ENCODE measurements around the gene ANXA2. TPM values are rescaled to one million over a fixed set of nuclear protein-coding genes. Genes with fewer than 3 reads are reported as not detected.

The ANXA2 gene
- total RNA-seq (2014; rRNA removed; shearing (Covaris generic); ENCODE audit: low replicate concordance) = 3,725 and 3,998 TPM in 2 replicates

GRCh38 chr15:60397772-60398445 is at the start of gene ANXA2:
Gene ANXA2, minus strand, starts transcription at chr15:60397986. Its CDS starts 11,911 bp downstream, at chr15:60386075.
- peak; percentile 83 for DNase-seq (ENCODE audit: low read depth)
- in situ Hi-C loops (cut with HindIII; ENCODE audit: low pct_unique_long_range_greater_than_20kb, low sequenced_read_pairs) = no loop called here

GRCh38 chr15:60444289-60444912 is 46.6 kb upstream of the ANXA2 start:
- peak; percentile 34 for DNase-seq (ENCODE audit: low read depth)
- in situ Hi-C loops (cut with HindIII; ENCODE audit: low pct_unique_long_range_greater_than_20kb, low sequenced_read_pairs) = no loop called here

- DNase-seq (ENCODE audit: low read depth) = no peak
- in situ Hi-C loops (cut with HindIII; ENCODE audit: low pct_unique_long_range_greater_than_20kb, low sequenced_read_pairs) = no loop called here
Measured at GRCh38 chr15:60442763-60443162, 45.0 kb upstream of the ANXA2 start.

GRCh38 chr15:60442031-60442650 is 44.4 kb upstream of the ANXA2 start:
- DNase-seq (ENCODE audit: low read depth) = no peak
- in situ Hi-C loops (cut with HindIII; ENCODE audit: low pct_unique_long_range_greater_than_20kb, low sequenced_read_pairs) = no loop called here

GRCh38 chr15:60441331-60441730 is 43.5 kb upstream of the ANXA2 start:
- no peak for DNase-seq (ENCODE audit: low read depth)
- in situ Hi-C loops (cut with HindIII; ENCODE audit: low pct_unique_long_range_greater_than_20kb, low sequenced_read_pairs) = no loop called here

- DNase-seq (ENCODE audit: low read depth) = no peak
- in situ Hi-C loops (cut with HindIII; ENCODE audit: low pct_unique_long_range_greater_than_20kb, low sequenced_read_pairs) = no loop called here
Measured at GRCh38 chr15:60438646-60439045, 40.9 kb upstream of the ANXA2 start.

GRCh38 chr15:60428935-60429334 is 31.1 kb upstream of the ANXA2 start:
- in situ Hi-C loops (cut with HindIII; ENCODE audit: low pct_unique_long_range_greater_than_20kb, low sequenced_read_pairs) = no loop called here

GRCh38 chr15:60426870-60427508 is 29.2 kb upstream of the ANXA2 start:
- in situ Hi-C loops (cut with HindIII; ENCODE audit: low pct_unique_long_range_greater_than_20kb, low sequenced_read_pairs) = no loop called here
- DNase-seq (ENCODE audit: low read depth) = no peak

More at GRCh38 chr15:60428935-60429334, 31.1 kb upstream of the ANXA2 start:
- no peak for DNase-seq (ENCODE audit: low read depth)

GRCh38 chr15:60425461-60425860 is 27.7 kb upstream of the ANXA2 start:
- in situ Hi-C loops (cut with HindIII; ENCODE audit: low pct_unique_long_range_greater_than_20kb, low sequenced_read_pairs) = no loop called here
- no peak for DNase-seq (ENCODE audit: low read depth)

GRCh38 chr15:60424006-60424405 is 26.2 kb upstream of the ANXA2 start:
- DNase-seq (ENCODE audit: low read depth) = no peak

GRCh38 chr15:60423537-60423936 is 25.8 kb upstream of the ANXA2 start:
- peak; percentile 76 for DNase-seq (ENCODE audit: low read depth)
- in situ Hi-C loops (cut with HindIII; ENCODE audit: low pct_unique_long_range_greater_than_20kb, low sequenced_read_pairs) = no loop called here

More at GRCh38 chr15:60424006-60424405, 26.2 kb upstream of the ANXA2 start:
- in situ Hi-C loops (cut with HindIII; ENCODE audit: low pct_unique_long_range_greater_than_20kb, low sequenced_read_pairs) = no loop called here

- in situ Hi-C loops (cut with HindIII; ENCODE audit: low pct_unique_long_range_greater_than_20kb, low sequenced_read_pairs) = no loop called here
Measured at GRCh38 chr15:60421544-60421943, 23.8 kb upstream of the ANXA2 start.

GRCh38 chr15:60420203-60420716 is 22.5 kb upstream of the ANXA2 start:
- in situ Hi-C loops (cut with HindIII; ENCODE audit: low pct_unique_long_range_greater_than_20kb, low sequenced_read_pairs) = no loop called here
- DNase-seq (ENCODE audit: low read depth) = no peak

More at GRCh38 chr15:60421544-60421943, 23.8 kb upstream of the ANXA2 start:
- peak; percentile 27 for DNase-seq (ENCODE audit: low read depth)

GRCh38 chr15:60419753-60420152 is 22.0 kb upstream of the ANXA2 start:
- in situ Hi-C loops (cut with HindIII; ENCODE audit: low pct_unique_long_range_greater_than_20kb, low sequenced_read_pairs) = no loop called here
- DNase-seq (ENCODE audit: low read depth) = no peak

GRCh38 chr15:60418096-60418495 is 20.3 kb upstream of the ANXA2 start:
- DNase-seq (ENCODE audit: low read depth) = no peak
- in situ Hi-C loops (cut with HindIII; ENCODE audit: low pct_unique_long_range_greater_than_20kb, low sequenced_read_pairs) = no loop called here

- in situ Hi-C loops (cut with HindIII; ENCODE audit: low pct_unique_long_range_greater_than_20kb, low sequenced_read_pairs) = no loop called here
- DNase-seq (ENCODE audit: low read depth) = no peak
Measured at GRCh38 chr15:60417112-60417511, 19.3 kb upstream of the ANXA2 start.

- DNase-seq (ENCODE audit: low read depth) = no peak
- in situ Hi-C loops (cut with HindIII; ENCODE audit: low pct_unique_long_range_greater_than_20kb, low sequenced_read_pairs) = no loop called here
Measured at GRCh38 chr15:60416484-60416883, 18.7 kb upstream of the ANXA2 start.

- DNase-seq (ENCODE audit: low read depth) = peak; percentile 49
- in situ Hi-C loops (cut with HindIII; ENCODE audit: low pct_unique_long_range_greater_than_20kb, low sequenced_read_pairs) = no loop called here
Measured at GRCh38 chr15:60414016-60414682, 16.4 kb upstream of the ANXA2 start.
